Activated T-helper 17 cell treated with anti-CD3 and anti-CD28 coated beads, Interleukin-2, amount 50 U/mL, for 72 hours (primary cell): ENCODE results near the gene SAA4. TPM values are rescaled to one million over a fixed set of nuclear protein-coding genes. Genes with fewer than 3 reads are reported as not detected.
"Not testable (repeated sequence)": the region's sequence is repeated elsewhere in the genome, so short reads cannot be mapped to it uniquely, and the experiment has no call there.

ENCODE experiments used
- ATAC-seq: fragments of 150-1000 bp; cut with Tn5 transposase; replicated peaks from 2 replicates; pipeline ENCODE4 v1.10.0; 2021; ENCODE audit warnings: mild to moderate bottlenecking, moderate library complexity
- H3K27ac Mint-ChIP-seq: one replicate; pipeline ENCODE4 v1.8.0; 2022; ENCODE audit warnings: mixed read lengths
- H3K27me3 Mint-ChIP-seq: one replicate; pipeline ENCODE4 v1.8.0; 2022; ENCODE audit warnings: mixed read lengths
- H3K36me3 Mint-ChIP-seq: one replicate; pipeline ENCODE4 v1.8.0; 2022; ENCODE audit warnings: low read depth, mild to moderate bottlenecking, mixed read lengths
- H3K4me1 Mint-ChIP-seq: one replicate; pipeline ENCODE4 v1.8.0; 2022; ENCODE audit warnings: mixed read lengths
- H3K4me3 Mint-ChIP-seq: one replicate; pipeline ENCODE4 v1.8.0; 2022; ENCODE audit warnings: mild to moderate bottlenecking, mixed read lengths
- H3K9me3 Mint-ChIP-seq: one replicate; pipeline ENCODE4 v1.8.0; 2022; ENCODE audit warnings: mixed read lengths
- total RNA-seq, 2 donors: library from RNA; stranded (reverse); gene quantifications; one replicate each; pipeline ENCODE4 v1.2.3, GENCODE V29; 2022

Gene SAA4
- total RNA-seq, 2 donors from 2014 or later, result not detected

DNA sequence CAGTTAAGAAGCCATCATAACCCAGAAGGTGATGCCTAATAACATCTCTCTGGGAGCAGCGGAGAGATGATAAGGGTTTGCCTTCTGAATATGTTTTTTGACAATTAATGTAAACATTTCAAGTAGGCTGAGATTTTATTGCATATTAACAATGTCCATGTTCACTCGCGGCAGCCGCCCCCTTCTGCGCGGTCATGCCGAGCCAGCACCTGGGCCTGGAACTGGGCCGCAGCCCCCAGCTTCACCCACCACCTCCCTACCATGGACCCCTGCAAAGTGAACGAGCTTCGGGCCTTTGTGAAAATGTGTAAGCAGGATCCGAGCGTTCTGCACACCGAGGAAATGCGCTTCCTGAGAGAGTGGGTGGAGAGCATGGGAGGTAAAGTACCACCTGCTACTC is 25.1 kb upstream of the SAA4 start:
- Mint-ChIP-seq H3K27me3 (no peaks in the 10 kb centered on the region), H3K4me3 (no peak overlapping the region), H3K9me3 (no peaks in the 10 kb centered on the region), H3K27ac (no peak overlapping the region), H3K4me1 (peaks cover 5% of the 10 kb centered on the region), H3K36me3 (no peaks in the 10 kb centered on the region)
- ATAC-seq, result no peak

DNA sequence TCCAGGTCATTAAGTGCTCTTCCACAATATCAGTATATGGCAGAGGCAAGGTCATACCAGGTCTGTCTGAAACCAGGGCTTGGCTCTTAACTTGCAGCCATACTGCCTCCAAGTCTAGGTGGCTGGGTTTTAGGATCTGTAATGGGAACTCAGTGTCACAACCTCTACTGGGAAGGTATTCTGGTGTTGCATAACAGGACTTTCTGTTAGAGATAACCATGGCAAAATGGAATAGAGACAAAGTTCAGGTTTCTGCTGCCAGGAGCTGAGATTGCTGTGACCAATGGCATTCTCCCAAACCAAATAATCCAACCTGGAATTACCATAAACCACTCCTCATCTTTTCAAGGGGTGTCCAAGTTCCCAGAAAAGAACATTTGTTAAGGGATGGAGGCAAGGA is 22.7 kb upstream of the SAA4 start:
- Mint-ChIP-seq H3K36me3 (no peaks in the 10 kb centered on the region), H3K27me3 (no peaks in the 10 kb centered on the region), H3K4me1 (peaks cover 5% of the 10 kb centered on the region), H3K4me3 (no peak overlapping the region), H3K27ac (no peak overlapping the region), H3K9me3 (no peaks in the 10 kb centered on the region)
- ATAC-seq, result no peak

DNA sequence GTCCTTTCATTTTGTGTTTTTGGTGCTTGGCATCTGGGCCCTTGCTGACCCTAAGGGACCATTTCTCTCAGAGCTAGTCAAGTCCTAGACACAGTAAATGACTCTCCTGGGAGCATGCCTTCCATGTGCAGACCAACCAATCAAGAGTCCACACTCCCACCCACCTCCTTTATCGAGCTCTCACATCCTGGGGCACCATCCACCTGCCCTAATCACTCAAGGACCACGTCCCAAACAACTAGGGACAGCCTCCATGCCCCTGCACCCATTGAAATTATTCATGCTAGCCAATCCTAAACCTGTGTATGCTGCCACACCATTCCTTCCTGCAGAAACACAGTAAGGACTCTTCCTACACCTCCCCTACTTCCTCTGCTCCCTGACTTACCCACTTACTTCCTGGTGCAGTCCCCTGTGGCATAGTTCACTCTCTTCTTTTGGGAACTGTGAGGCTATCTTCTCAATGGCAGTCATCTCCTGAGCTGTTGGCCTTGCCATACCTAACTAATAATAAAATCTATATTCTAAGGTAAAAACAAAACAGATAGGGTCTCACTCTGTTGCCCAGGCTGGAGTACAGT is 18.3 kb upstream of the SAA4 start:
- H3K4me3 Mint-ChIP-seq, result no peak overlapping the region
- no peaks in the 10 kb centered on the region for H3K4me1 Mint-ChIP-seq
- no peaks in the 10 kb centered on the region for H3K9me3 Mint-ChIP-seq
- no peak overlapping the region for H3K27ac Mint-ChIP-seq
- no peak for ATAC-seq
- no peaks in the 10 kb centered on the region for H3K27me3 Mint-ChIP-seq
- no peaks in the 10 kb centered on the region for H3K36me3 Mint-ChIP-seq

DNA sequence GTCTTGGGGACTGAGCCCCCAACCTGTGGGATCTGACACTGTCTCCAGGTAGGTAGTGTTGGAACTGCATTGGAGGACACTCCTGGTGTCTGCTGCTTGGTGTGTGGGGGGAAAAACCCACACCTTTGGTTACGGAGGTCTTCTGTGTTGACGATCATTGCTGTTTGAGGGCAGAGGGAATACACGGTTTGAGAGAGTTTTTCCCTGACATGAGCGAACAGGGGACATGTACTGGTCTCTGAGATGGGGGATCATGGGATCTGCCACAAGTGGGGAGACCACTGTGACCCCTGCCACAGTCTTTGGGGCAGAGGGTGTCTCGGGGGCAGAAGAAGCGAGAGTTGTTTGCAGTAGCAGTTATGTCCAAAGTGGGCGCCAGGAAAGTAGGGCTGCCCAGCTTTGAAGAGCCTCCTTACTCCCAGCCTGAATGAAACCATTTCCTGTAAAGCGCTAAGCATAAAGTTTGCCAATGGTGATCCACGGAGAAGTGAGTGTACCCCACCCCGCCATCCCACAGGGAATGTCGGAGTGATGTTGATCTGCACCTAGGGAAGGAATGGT is 17.3 kb upstream of the SAA4 start:
- no peak for ATAC-seq
- Mint-ChIP-seq H3K36me3 (no peaks in the 10 kb centered on the region), H3K4me1 (no peaks in the 10 kb centered on the region), H3K4me3 (no peak overlapping the region), H3K27me3 (no peaks in the 10 kb centered on the region), H3K27ac (peak overlapping the region; percentile 5), H3K9me3 (no peaks in the 10 kb centered on the region)

DNA sequence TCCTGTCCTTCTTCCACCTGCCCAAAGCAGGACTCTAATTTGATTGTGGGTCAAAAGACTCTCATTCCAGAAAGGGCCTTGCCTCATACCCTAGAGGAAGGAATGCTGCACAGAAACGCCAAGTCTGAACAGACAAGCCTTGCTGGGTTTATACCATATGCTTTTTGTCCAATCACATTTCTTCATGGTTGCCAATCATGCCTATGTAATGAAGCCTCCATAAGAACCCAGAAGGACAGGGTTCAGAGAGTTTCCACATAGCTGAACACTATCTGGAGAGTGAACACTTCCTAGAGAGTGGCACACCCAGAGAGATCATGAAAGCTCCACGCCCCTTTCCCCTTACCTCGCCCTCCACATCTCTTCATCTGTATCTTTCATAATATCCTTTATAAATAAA is 16.6 kb upstream of the SAA4 start:
- H3K9me3 Mint-ChIP-seq, result no peaks in the 10 kb centered on the region
- no peaks in the 10 kb centered on the region for H3K36me3 Mint-ChIP-seq
- H3K4me1 Mint-ChIP-seq, result no peaks in the 10 kb centered on the region
- H3K27me3 Mint-ChIP-seq, result no peaks in the 10 kb centered on the region
- no peak overlapping the region for H3K4me3 Mint-ChIP-seq
- ATAC-seq, result no peak
- peak overlapping the region; percentile 5 for H3K27ac Mint-ChIP-seq

DNA sequence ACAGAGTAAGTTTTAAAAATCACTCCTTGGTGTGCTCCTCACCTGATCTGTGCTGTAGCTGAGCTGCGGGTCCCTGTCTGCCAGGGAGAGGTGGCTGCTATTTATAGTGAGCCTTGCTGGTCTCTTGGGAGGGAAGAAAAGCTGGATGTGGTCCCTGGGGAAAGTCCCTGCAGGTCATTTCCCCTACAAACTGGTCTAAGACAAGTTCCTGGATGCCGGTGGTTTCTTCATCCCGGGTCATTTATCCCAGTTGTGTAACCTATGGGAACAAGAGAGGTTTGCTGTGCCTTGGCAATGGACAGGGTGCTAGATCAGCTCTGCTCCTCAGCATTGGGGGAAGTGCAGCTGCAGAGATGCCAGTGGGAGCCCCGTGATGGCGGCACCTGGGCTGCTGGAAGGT is 12.0 kb upstream of the SAA4 start, which contains the start of gene SAA2:
TSS of gene SAA2 (minus strand) at position 108 of the 400 bp plus-strand sequence. CDS start 657 bp downstream, outside the sequence.
- H3K36me3 Mint-ChIP-seq, result no peaks in the 10 kb centered on the region
- H3K27ac Mint-ChIP-seq, result no peak within 1 kb of the TSS
- ATAC-seq, result no peak
- no peaks in the 10 kb centered on the region for H3K9me3 Mint-ChIP-seq
- no peaks in the 10 kb centered on the region for H3K27me3 Mint-ChIP-seq
- H3K4me1 Mint-ChIP-seq, result peaks cover 15% of the 10 kb centered on the region
- no peak within 1 kb of the TSS for H3K4me3 Mint-ChIP-seq

DNA sequence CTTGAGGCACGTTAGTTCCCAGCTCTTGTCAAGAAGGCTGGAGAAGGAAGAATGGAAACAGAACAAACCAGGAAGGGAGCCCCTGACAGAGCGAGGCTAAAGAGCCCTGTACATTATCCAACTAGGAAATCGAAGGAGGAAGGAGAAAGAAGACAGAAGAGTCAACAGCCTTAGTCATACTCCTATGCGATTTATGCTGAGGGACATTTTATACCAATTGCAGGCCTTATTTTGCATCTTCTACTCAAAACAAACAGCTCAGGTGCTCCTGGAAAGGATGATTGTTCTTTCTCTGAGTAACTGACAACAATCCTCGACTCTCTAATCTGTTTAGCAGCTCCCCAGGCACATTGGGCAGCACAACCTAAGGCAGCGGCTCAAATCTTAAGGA is 10.6 kb upstream of the SAA4 start:
- peak; percentile 51 for ATAC-seq
- peak overlapping the region; percentile 84 for H3K4me3 Mint-ChIP-seq

DNA sequence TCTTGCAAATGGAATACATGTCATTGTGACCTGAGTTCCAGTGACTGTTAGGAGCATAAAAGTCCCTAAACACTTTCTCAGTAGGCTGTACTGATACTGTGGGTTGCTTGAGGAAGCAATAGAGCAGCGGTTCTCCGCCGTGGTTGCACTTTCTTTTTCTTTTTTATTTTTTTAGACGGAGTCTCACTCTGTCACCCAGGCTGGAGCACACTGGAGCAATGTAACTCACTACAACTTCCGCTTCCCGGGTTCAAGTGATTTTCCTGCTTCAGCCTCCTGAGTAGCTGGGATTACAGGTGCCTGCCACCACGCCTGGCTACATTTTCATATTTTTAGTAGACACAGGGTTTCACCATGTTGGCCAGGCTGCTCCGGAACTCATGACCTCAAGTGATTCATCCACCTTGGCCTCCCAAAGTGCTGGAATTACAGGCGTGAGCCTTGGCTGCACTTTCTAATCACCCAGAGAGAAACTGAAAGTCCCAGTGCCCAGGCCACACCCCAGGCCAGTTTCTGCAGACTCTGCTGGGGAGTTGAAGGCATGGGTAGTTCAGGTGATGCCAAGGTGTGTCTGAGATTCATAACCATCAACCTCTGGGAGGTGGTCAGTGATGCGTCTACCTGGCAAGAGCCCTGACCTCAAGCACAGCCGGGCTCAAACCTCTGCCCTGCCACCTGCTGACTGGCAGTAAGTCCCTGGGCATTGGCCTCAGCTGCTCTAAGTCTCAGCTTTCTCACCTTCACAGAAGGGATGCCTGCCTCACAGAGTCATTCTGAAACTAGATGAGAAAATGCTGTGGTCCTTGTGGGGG is 10.0 kb upstream of the SAA4 start:
- not testable (repeated sequence) for H3K27me3 Mint-ChIP-seq, H3K36me3 Mint-ChIP-seq, H3K9me3 Mint-ChIP-seq
- peak overlapping the region; percentile 84 for H3K4me3 Mint-ChIP-seq
- ATAC-seq, result peak; percentile 80
- H3K27ac Mint-ChIP-seq, result peak overlapping the region; percentile 93
- peaks cover 15% of the 10 kb centered on the region for H3K4me1 Mint-ChIP-seq

More for the DNA sequence above, 10.6 kb upstream of the SAA4 start:
- H3K27me3 Mint-ChIP-seq, H3K36me3 Mint-ChIP-seq, H3K9me3 Mint-ChIP-seq: not testable (repeated sequence)
- peak overlapping the region; percentile 93 for H3K27ac Mint-ChIP-seq
- peaks cover 15% of the 10 kb centered on the region for H3K4me1 Mint-ChIP-seq

DNA sequence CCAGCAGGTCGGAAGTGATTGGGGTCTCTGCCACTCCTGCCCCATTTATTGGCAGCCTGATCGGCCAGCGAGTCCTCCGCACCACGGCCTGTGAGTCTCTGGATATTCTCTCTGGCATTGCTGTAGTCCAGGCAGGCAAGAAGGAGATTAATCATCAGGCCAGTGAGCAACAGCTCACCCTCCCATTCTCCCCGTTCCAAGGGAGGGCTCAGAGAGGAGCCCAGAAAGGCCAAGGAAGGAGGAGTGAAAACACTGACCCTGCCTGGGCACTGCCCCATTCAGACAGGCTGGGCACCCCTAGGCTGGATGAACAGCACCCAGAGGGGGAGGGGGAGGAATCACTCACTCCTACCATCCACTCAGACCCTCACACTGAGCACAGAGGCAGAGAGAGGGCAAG is 8.8 kb upstream of the SAA4 start:
- no peak for ATAC-seq
- no peaks in the 10 kb centered on the region for H3K36me3 Mint-ChIP-seq
- H3K27me3 Mint-ChIP-seq, result no peaks in the 10 kb centered on the region
- no peak overlapping the region for H3K27ac Mint-ChIP-seq
- no peaks in the 10 kb centered on the region for H3K9me3 Mint-ChIP-seq
- peaks cover 15% of the 10 kb centered on the region for H3K4me1 Mint-ChIP-seq
- H3K4me3 Mint-ChIP-seq, result peak overlapping the region; percentile 84

DNA sequence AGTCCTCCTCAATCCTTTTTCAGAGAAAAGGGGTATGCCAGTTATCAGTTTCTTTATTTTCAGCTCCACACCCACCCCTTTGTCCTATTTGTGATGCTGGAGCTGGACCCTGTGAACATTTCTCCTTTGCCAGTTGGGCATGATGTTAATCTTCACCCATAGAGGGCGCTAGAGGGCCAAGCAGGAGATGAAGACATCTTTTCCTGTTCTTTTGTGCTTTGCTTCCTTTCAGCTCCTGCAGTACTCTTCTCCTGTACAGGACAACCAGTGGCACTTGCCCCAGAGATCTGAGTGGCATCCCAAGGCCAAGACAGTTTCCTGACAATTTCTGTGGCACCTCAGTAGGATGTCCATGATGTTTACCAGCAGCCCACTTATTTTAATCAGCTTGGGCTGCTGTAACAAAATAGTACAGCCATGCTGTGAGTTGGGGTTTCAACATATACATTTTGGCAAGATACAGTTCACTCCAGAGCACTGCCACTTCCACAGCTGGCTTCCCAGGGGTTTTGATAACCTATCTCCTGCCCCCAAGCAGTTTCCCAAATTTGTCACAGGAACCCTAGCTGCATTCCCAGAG is 7.3 kb upstream of the SAA4 start:
- Mint-ChIP-seq H3K4me3 (peak overlapping the region; percentile 26), H3K27me3 (peaks cover 9% of the 10 kb centered on the region), H3K9me3 (no peaks in the 10 kb centered on the region), H3K4me1 (peaks cover 15% of the 10 kb centered on the region), H3K27ac (peak overlapping the region; percentile 74), H3K36me3 (no peaks in the 10 kb centered on the region)
- ATAC-seq, result no peak

DNA sequence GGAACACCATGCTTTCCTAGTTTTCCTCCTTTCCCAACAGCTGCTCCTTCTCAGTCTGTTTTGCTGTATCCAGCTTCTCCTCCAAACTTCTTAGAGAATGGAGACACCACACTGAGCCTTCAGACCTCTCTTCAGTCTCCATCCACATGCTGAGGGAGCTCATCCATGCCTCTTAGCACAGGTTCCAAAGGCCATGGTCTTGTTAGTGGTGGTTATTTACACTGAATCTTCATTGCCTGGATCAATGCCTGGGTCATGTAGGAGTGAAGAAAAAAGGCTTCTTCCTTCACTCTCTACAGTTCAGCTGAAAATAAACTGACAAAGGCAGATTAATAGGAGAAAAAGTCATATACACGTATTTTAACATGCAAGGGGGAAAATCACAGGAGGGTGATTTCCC is 3.1 kb upstream of the SAA4 start:
- H3K9me3 Mint-ChIP-seq, result no peaks in the 10 kb centered on the region
- no peak overlapping the region for H3K27ac Mint-ChIP-seq
- H3K4me1 Mint-ChIP-seq, result peaks cover 5% of the 10 kb centered on the region
- H3K4me3 Mint-ChIP-seq, result no peak overlapping the region
- no peak for ATAC-seq
- H3K27me3 Mint-ChIP-seq, result peaks cover 21% of the 10 kb centered on the region
- H3K36me3 Mint-ChIP-seq, result no peaks in the 10 kb centered on the region

DNA sequence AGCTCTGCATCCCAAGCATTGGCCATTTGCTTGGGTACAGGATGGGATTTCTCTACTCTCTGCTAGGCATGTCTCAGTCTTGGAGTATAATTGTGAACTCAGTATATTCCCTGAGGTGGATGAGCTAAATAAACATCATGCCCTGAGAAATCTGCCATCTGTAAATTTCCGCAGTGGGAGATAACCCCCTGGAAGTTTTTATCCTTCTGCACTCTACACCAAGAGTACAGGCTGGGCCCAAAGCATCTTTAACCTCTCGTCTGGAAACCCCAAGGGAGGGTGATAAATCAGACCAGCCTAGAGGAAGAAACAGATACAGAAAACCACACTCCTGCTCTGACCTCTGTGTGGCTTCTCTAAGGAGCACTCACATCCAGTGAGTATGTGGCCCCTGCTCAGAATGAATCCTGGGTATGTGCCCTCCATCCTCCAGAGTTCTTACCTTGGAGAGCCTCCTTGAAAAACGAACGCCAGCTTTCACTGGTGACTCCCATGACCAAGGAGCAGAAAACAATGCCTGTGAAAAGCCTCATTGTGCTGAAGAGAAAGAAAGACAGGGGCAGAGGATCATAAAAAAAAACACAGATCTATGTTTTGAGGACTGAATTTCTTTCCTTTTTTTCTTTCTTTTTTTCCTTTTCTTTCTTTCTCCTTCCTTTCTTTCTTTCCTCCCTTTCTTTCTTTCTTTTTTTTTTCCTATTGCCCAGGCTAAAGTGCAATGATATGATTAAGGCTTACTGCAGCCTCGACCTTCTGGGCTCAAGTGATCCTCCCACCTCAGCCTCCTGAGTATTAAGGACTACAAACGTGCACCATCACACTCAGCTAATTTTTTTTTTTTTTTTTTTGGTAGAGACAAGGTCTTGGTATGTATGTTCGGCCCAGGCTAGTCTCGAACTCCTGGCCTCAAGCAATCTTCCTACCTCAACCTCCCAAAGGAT is 938 bp downstream of the SAA4 start:
- H3K4me1 Mint-ChIP-seq, result no peaks in the 10 kb centered on the region

DNA sequence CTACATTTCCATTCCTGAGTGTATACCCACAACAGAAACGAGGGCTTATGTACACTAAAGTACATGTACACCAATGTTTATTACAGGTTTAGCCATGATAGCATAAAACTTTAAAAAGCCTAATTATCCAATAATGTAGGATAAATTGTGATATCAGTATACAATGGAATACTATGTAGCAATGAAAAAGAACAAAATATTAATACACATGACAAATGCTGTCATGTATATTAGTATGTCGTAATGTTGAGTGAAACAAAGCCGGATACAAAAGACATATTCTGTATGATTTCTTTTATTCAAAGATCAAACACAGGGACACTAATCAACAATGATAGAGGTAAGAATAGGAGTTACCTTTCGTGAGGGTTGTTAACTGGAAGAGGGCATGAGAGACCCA is 2.7 kb downstream of the SAA4 start:
- no peak overlapping the region for H3K27ac Mint-ChIP-seq
- H3K36me3 Mint-ChIP-seq, result no peaks in the 10 kb centered on the region
- no peaks in the 10 kb centered on the region for H3K4me1 Mint-ChIP-seq
- H3K4me3 Mint-ChIP-seq, result no peak overlapping the region
- H3K9me3 Mint-ChIP-seq, result no peaks in the 10 kb centered on the region
- H3K27me3 Mint-ChIP-seq, result peaks cover 16% of the 10 kb centered on the region
- no peak for ATAC-seq

More for the DNA sequence above, 938 bp downstream of the SAA4 start:
- H3K27me3 Mint-ChIP-seq, result peaks cover 25% of the 10 kb centered on the region
- no peaks in the 10 kb centered on the region for H3K9me3 Mint-ChIP-seq
- H3K36me3 Mint-ChIP-seq, result no peaks in the 10 kb centered on the region
- no peak overlapping the region for H3K27ac Mint-ChIP-seq
- ATAC-seq, result no peak
- no peak overlapping the region for H3K4me3 Mint-ChIP-seq

DNA sequence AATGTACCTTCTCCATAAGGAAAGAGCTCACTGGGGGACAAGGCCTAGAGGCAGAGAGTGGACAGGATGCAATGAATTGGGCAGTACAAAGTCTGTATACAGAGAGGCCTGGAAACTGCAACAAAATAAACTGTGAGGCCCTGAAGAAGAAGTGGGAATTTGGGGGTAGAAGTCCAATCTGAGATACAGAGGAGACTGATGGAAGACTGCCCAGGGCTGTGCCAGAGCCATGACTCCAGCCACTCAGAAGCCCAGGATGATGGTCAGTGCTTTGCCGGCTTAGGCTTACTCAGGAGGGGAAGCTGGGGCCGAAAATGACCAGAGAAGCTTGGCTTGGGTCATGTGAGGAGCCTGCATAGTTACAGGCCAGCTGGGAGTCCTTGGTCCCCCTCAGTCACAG is 5.7 kb downstream of the SAA4 start:
- no peaks in the 10 kb centered on the region for H3K4me1 Mint-ChIP-seq
- no peak for ATAC-seq
- H3K36me3 Mint-ChIP-seq, result no peaks in the 10 kb centered on the region
- no peaks in the 10 kb centered on the region for H3K9me3 Mint-ChIP-seq
- peaks cover 4% of the 10 kb centered on the region for H3K27me3 Mint-ChIP-seq
- no peak overlapping the region for H3K27ac Mint-ChIP-seq
- H3K4me3 Mint-ChIP-seq, result no peak overlapping the region
